Retinal pigment epithelial cell (primary cell): ENCODE data around the gene STAT6.

ENCODE experiments used
- DNase-seq: peaks from one replicate; pipeline ENCODE4 v3.0.0-alpha.2; 2010; ENCODE audit warnings: low read depth
- H3K4me3 ChIP-seq: 2 replicates; pipeline ENCODE4 v1.5.1; 2011; ENCODE audit warnings: mild to moderate bottlenecking, low read length, control low read depth, moderate library complexity
- TF ChIP-seq, protein P1 (sequence below): conservative IDR thresholded peaks from 2 replicates; pipeline ENCODE4 v1.5.1; 2011; ENCODE audit warnings: low read depth, low read length, control low read depth, inconsistent platforms

STAT6 gene

DNA sequence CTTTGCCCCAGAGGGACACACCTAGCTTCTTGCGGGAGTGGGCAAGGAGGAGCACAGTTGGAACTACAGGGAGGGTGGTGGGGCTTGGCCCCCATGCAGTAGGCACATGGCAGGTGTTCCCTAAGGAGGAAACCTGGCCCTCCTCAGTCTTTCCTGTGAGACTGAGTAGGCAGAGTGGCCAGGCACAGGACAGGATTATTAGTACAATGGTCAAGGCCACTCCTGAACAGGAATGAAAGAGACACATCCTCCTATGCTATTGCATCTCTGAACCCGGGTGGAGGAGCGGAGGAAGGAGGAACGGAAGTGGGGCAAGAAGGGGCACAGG is 62.1 kb downstream of the STAT6 start:
- no peak overlapping the region for H3K4me3 ChIP-seq
- no peak for DNase-seq
- TF ChIP-seq, protein P1, sequence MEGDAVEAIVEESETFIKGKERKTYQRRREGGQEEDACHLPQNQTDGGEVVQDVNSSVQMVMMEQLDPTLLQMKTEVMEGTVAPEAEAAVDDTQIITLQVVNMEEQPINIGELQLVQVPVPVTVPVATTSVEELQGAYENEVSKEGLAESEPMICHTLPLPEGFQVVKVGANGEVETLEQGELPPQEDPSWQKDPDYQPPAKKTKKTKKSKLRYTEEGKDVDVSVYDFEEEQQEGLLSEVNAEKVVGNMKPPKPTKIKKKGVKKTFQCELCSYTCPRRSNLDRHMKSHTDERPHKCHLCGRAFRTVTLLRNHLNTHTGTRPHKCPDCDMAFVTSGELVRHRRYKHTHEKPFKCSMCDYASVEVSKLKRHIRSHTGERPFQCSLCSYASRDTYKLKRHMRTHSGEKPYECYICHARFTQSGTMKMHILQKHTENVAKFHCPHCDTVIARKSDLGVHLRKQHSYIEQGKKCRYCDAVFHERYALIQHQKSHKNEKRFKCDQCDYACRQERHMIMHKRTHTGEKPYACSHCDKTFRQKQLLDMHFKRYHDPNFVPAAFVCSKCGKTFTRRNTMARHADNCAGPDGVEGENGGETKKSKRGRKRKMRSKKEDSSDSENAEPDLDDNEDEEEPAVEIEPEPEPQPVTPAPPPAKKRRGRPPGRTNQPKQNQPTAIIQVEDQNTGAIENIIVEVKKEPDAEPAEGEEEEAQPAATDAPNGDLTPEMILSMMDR, result no peak

DNA sequence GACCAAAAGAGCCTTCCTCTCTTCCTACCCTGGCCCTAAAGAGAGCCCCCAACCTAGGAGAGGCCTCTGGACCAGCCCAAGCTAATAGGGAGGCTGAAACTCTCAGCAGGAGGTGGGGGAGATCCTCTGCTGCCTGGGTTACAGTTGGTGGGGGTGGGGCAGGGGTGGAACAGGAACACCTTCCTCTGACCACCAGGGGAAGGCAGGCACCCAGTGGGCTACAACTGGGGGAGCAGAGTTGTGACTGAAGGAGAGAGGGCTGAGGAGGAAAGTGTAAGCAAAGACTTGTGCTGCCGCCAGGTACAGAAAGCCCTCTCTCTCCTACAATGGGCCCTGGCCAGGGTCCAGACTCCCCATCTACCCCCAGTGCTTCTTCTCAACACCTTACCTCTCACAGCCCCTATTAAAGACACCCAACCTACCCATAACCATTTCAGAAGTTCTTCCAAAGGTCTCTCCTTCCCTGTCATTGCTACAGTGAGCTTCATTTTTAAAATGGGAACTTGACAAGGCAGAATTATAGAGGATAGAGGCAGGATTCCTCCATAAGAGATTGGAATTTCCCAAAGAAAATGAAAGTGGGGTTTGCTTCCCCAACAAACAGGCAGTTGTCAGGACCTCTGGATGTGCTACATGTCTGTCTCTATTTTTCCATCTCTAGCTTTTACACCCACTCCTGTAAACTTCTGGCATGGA is 62.6 kb downstream of the STAT6 start:
- H3K4me3 ChIP-seq, result no peak overlapping the region
- DNase-seq, result no peak
- TF ChIP-seq, protein P1, result no peak

DNA sequence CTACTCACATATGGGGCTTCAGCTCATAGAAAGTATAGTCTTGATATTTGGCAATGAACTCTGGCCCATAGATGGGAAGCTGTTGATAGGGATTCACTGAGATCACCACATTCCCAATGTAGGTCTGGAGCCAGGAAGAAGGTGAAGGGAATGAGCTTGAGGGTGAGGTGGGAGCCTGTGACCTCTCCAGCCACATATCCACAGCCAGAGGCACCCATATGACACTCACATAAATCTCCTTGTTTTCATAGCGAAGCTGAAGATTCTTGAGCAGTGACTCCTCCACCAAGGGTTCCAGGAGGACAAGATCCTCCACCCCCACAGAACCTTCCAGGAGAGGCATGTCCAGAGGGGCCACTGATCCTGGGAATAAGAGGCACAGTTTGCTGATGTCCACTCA is 63.2 kb downstream of the STAT6 start:
- TF ChIP-seq, protein P1, result no peak
- DNase-seq, result no peak
- no peak overlapping the region for H3K4me3 ChIP-seq

DNA sequence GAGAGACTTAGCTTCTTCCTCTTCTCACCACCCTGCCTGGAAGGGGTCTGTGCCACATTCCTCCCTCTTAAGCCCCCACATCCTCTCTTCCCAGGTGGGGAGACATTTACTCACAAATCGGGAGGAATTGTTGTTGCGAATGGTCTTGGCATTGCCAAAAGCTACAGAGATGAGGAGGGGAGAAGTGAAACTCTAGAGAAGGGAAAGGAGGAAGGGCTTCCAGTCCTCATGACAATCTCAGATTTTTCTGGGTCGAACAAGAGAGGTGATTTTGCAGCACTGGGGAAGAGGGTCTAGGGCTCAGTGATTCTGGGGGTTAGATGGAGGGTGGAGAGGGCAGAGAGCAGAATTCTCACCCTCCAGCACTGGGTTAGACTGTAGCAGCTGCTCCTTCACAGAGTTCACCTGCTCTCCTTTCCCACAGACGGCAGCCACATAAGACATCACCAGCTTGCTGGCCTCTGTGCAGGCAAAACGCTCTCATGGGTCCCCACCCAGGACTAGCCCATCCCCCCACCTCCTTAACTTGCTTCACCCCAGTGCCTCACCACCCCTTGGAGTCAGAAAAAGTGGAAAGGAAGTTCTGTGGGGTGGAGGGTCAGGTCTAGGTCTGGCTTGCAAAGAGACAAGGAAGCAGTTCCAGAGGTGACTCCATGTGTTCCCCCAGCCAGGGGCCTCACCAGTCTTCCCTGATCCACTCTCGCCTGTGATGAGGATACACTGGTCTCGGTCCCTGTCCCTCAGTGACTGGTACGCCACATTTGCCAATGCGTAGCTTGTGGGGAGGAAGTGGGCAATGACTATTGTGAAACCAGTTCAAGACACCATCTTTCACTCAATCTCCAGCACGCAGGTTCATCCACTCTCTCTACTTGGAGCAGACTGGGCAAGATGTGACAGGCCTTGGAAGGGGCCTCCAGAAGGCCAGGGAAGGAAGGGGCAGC is 63.9 kb downstream of the STAT6 start:
- TF ChIP-seq, protein P1, result no peak
- DNase-seq, result no peak
- H3K4me3 ChIP-seq, result no peak overlapping the region

DNA sequence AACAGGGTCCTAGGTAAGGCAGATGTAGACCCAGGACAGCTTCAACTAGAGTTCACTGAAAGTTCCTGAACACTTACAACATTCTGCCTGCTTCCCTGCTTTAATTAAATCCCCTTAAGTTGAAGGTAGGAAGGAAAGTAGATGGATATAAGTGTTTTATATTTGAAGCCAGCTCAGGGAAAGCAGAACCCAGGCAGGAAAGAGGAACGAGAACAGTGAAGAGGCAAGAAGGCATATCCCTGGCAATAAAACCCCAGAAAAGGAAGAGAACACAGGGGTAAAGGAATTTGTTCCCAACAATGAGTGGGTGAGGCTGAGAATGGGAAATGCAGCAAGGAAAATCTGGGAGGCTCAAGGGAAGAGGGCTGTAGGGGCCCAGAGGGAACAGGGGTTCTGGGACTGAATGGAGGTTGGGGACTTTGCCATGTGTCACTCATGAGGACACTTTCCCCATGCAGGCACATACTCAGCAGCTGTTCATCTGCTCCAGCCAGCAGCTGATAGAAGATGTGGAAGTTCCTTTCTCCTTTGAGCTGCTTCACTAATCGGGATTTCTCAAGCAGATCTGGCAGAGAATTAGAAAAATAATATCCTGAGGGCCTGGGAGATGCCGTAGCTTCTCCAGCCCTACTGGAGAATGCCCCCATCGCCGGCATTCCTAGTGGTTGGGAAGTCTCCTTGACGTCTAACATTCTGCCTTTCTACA is 64.9 kb downstream of the STAT6 start:
- DNase-seq, result no peak
- TF ChIP-seq, protein P1, result no peak
- H3K4me3 ChIP-seq, result no peak overlapping the region
